ENCODE data around the gene ITPR2.

- TF ChIP-seq EZH2 (IDR thresholded peaks at IDR 0.05; ENCODE audit: low read length, unreplicated experiment): no peak
- TF ChIP-seq CTCF (conservative IDR thresholded peaks at IDR 0.05; ENCODE audit: low read depth, low read length): no peak
- no peak for TF ChIP-seq EZH2phosphoT487 (IDR thresholded peaks at IDR 0.05; ENCODE audit: borderline replicate concordance, low read length)
Measured at GRCh38 chr12:26527682-26528081, 305.3 kb downstream of the ITPR2 start.

Data from PC-3 (cell line).